Bone marrow (tissue), 2 donors: Measurements from ENCODE around the gene ARHGAP26.
A peak's percentile ranks its signal among the peaks of the same experiment; 100 is the strongest.

Experiments
- DNase-seq, 2 donors: peaks; one replicate each; lab custom pipeline; 2025; lab: John Stamatoyannopoulos, UW

The ARHGAP26 gene

GRCh38 chr5:142810743-142811290, 40.6 kb downstream of the ARHGAP26 start:
- no peak for DNase-seq

- DNase-seq = peak in 1 of 2 donors; percentile 44
Measured at GRCh38 chr5:142811866-142812557, 41.8 kb downstream of the ARHGAP26 start.

DNA sequence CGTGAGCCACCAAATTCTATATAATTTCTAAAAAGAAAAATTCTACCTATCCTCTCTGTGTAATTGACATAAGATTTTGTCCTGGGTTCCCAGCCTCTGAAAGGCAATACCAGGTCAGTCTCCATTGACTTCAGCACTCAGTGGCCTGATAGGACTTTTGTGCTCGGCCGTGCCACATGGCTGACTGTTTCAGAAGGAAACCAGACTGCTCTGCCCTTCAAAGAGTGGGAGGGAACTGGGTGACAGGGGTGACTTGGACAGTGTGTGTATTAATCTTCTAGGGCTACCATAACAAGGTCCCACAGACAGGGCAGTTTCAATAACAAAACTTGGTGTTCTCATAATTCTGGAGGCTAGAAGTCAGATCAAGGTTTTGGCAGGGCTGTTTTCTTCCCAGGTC, 43.0 kb downstream of the ARHGAP26 start:
- DNase-seq = no peak

- DNase-seq = no peak
Measured at GRCh38 chr5:142814122-142814521, 43.9 kb downstream of the ARHGAP26 start.

DNA sequence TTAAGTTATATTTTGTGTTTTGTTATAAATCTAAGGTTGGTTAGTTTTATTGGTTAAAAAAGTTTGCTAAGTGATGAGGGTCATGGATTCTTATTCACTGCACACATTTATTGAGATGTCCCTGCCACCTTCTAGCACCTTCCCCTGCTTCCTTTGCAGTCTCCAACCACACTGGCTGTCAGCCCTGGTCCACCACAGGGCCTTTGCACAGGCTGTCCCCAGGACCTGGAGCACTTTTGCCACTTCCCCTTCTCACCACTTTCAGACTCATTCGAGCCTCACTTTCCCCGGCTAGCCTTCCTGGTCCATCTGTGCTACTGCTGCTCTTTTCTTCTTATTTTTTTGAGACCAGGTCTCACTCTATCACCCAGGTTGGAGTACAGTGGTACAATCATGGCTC, 45.3 kb downstream of the ARHGAP26 start:
- DNase-seq = no peak

- DNase-seq = no peak
Measured at GRCh38 chr5:142816531-142817430, 46.6 kb downstream of the ARHGAP26 start.

DNA sequence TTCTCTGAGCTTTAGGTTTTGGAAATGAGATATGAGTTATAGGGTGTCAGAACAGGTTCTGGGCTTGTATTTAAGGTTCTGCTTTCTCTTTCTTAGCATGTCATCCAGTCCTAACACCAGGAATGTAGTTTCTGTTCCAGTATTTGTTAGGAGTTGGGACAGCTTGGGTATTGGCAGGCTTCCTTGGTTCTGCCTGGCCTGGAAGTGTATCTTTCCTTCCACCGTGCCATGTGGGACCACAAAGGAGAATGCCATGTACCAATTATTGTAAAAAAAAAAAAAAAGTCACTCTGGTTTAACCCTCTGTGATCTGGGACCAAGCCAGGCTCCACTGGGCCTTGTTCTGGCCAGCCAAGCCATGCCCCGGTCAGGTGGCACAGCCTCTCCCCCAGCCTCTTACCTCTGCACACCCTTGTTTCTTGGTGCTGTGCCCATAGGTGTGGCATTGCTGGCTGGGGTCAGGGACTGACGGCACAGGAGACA, 47.8 kb downstream of the ARHGAP26 start:
- DNase-seq = no peak

- DNase-seq = no peak
Measured at GRCh38 chr5:142819292-142819691, 49.1 kb downstream of the ARHGAP26 start.

DNA sequence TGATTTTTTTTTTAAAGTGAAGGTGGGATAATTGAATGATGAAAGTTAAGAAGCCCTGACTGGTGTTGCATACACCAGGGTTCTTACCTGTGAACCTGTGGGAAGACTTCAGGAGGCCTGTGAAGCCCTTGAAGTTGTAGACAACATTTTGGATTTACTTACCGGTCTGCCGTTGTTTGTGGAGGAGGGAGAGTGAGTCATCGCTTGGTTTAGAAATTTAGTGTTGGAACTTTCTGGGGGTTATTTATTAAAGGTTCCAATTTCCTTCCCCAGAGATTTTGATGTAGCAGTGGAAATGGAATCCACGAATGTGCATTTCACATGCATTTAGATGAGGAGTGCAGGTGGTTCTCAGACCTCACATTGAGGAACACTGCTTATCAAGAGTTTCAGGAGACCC, 49.6 kb downstream of the ARHGAP26 start:
- DNase-seq = no peak

- no peak for DNase-seq
Measured at GRCh38 chr5:142820447-142820846, 50.3 kb downstream of the ARHGAP26 start.

DNA sequence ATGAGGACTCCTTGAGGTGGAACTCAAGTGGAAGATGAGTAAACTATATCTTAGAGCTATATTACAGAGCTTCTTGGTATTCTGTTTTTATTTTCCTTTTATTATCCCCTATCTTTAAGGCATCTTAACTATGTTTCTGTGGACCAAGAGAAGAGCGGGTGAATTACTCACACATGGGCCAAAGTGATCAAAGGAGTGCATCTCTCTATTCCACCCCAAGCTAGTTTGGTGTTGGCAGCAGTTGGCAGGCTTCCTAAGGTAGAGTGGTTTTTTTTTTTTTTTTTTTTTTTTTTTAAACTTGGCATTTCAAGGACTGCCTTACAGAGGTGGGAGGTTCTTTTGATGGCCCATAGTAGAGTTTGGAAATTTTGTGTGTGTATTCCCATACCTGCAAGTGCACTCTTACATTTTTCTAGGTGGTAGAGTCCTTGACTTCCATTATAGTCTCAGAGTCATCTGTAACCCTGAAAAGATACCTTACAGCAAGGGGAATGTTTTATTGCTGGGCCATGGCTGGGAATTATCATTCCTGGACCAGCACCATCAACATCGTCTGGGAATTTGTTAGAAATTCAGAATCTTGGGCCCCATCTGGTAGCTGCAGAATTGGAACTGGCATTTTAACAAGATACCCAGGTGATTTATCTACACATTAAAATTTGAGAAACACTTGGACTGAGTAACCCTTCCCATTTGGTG, 51.0 kb downstream of the ARHGAP26 start:
- DNase-seq = no peak

DNA sequence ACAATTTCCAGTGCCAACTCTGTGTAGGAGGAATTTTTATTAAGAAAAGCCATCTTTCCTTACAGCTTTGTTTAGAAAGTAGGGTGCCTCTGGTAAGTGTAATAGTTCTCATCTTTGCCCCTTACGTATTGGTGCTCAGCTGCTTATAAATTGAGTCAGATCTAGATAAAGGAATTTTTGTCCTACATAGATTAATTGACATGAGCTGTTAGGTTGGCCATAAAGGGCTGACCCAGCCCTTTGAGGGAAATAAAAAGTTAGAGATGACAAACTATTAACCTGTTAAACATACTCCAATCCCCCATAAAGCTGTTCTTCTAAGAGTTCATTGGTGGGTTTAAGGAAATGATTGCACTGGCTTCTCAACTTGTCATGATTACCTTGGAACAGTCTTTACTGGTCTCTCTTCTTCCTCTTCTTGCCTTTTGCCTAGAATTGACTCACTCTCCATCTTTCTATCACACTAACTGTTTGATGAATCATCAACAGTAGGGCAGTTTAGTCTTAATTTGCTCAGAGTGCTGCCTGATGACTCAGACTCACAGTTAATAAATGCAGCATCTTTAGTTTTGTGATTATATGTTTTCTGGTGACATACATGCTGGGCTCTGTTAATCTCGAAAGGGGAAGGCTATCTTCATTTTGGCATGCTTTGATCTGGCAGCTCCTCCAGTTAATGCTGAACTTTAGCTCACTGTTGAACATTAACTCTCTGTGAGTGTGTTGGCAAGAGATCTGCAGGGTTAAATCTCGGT, 51.7 kb downstream of the ARHGAP26 start:
- DNase-seq = peak in 1 of 2 donors; percentile 97

GRCh38 chr5:142823126-142823525, 52.9 kb downstream of the ARHGAP26 start:
- DNase-seq = no peak

DNA sequence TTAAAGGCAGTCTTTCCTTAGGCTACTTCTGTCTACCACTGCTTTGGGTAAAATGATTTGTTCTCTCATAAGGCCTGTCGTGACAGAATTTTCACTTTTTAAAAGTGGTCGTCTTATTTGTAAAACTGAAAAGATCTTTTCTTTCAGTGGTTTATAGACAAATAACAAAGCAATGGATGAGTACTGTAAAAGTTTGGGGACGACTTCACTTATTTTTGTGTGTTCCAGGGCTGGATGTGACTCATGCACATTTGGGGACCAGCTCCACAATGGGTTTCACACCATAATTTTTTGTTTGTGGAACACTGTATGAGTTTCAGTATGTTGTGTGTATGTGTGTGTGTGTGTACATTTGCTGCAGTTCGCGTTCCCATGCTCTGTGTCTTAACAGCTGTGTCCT, 53.6 kb downstream of the ARHGAP26 start:
- DNase-seq = no peak

DNA sequence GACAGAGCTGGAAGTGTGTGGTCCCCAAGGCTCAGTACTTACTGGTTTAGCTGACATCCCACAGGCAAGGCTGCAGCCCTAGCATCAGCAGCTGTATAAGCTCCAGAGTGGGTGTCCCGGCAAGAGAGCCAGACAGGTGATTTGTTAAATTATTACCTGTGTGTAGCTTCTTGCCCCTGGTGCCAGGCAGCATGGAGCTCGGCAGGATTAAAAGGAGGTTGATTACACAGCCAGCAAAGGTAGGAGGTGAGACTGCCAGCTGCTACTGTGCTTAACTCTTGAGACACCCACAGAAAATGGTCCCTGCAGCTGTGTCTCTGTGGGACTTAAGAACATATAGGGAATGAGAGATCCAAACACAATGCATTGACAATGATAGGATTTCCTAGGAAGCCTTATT, 54.2 kb downstream of the ARHGAP26 start:
- DNase-seq = no peak

- DNase-seq = no peak
Measured at GRCh38 chr5:142825378-142826089, 55.4 kb downstream of the ARHGAP26 start.

DNA sequence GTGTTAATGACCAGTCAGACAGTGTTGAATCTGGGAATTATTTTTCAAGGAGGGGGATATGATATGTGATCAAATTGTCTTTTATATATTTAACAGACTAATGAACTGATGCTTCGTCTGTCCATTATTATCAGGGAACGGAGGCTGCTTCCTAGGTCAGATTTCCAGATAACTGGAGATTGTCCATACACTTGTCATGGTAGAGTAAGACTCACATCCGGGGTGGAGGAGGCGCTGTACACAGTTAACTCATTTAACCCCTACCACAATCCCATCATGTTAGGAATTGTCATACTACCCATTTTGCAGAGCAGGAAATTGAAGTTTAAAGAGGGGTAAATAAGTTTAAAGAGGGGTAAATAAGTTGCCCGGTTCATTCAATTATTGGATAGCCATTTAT, 55.9 kb downstream of the ARHGAP26 start:
- no peak for DNase-seq

DNA sequence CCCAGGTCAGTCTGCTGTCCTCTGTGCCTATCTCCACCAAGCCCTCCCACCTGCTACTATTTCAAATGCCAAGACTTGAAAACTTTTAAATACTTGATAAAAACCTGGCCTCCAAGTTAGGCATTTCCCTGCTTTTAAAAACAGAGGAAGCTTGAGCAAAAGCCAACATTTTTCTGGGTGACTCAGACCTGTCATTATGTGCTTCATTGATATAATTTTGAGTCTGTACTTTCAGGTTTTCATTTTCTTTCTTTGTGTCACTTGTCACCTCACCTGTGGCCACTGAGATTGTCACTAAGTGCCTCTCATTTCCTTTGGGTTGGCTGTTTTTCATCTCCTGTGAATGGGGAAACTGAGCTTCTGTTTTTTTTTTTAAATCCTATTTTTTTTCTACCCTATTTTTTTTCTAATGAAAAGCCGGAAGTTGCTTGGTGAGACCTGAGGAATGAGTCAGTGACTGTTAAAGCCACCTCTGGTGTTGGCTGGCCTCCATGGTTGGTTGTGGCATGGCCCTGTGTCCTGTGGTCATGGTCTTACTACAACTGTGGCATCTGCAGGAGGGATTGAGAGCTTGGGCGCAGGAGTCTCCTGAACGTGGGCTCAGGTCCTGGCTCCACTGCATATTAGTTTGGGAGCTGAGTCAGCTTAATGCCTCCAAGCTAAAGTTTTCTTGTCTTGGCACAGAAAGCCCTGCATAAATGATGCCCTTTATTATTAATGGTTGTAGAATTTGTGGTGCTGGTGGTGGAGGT, 56.7 kb downstream of the ARHGAP26 start:
- peak in 1 of 2 donors; percentile 35 for DNase-seq

GRCh38 chr5:142827934-142828576, 57.9 kb downstream of the ARHGAP26 start:
- no peak for DNase-seq
